ENCODE data around the gene FN1.

- TF ChIP-seq CTCF (IDR thresholded peaks at IDR 0.05) = no peak
- no peak for TF ChIP-seq POLR2A (IDR thresholded peaks at IDR 0.05)
Observed at GRCh38 chr2:215380699-215381098, 55.2 kb downstream of the FN1 start.

Data from testis (tissue), 2 donors.